Left lung (tissue), 10 donors: ENCODE measurements around the gene DLGAP1. TPM values are rescaled to one million over a fixed set of nuclear protein-coding genes. Genes with fewer than 3 reads are reported as not detected.
A peak's percentile ranks its signal among the peaks of the same experiment; 100 is the strongest.

ENCODE experiments used
- ATAC-seq: fragments of 200-7000 bp; cut with Tn5 transposase; one replicate; pipeline ENCODE4 v1.9.1; 2020; ENCODE audit warnings: moderate library complexity
- DNase-seq, 4 donors: peaks; one replicate each; pipeline ENCODE4 v3.0.0-alpha.2; 2013 to 2020
- H3K27ac ChIP-seq, 2 donors: fragments of 200-600 bp; sonication (generic) in 1 of 2; one replicate each; pipeline versions ENCODE4 v1.5.0 to v1.8.0; 2020 to 2021
- H3K27me3 ChIP-seq, 2 donors: fragments of 200-600 bp; sonication (generic) in 1 of 2; one replicate each; pipeline versions ENCODE4 v1.5.0 to v1.8.0; 2020 to 2021
- H3K36me3 ChIP-seq, 2 donors: fragments of 200-600 bp; sonication (generic) in 1 of 2; one replicate each; pipeline versions ENCODE4 v1.5.0 to v1.8.0; 2020 to 2021
- H3K4me1 ChIP-seq, 2 donors: fragments of 200-600 bp; one replicate each; pipeline ENCODE4 v1.8.0; 2021
- H3K4me3 ChIP-seq, 2 donors: fragments of 200-600 bp; sonication (generic) in 1 of 2; one replicate each; pipeline versions ENCODE4 v1.5.0 to v1.8.0; 2020 to 2021; ENCODE audit warnings: mild to moderate bottlenecking in 1 of 2
- H3K9me3 ChIP-seq, 2 donors: fragments of 200-600 bp; sonication (generic) in 1 of 2; one replicate each; pipeline versions ENCODE4 v1.5.0 to v1.8.0; 2020 to 2021
- intact Hi-C, 2 donors: fragments of 100-400 bp; cut with DNase I; formaldehyde crosslinking; loops; one replicate each; pipeline versions ENCODE4 v1.11.2 to v1.14.2; 2022
- polyA plus RNA-seq, 6 donors: library from polyadenylated mRNA; unstranded; fragments of 120-200 nt; gene quantifications; one replicate each; pipeline ENCODE4 v1.2.1, GENCODE V29; 2013; ENCODE audit not compliant: insufficient read length in 6 of 6
- total RNA-seq, 2 donors: library from RNA; stranded (reverse); fragmentation: NEBNext Ultra II Directional; extraction: Animal tissue kit (Norgen Biotek cat#: 25700); gene quantifications; one replicate each; pipeline ENCODE4 v1.2.1, GENCODE V29; 2021
- TF ChIP-seq, protein P1 (sequence below), 2 donors: fragments of 200-600 bp; sonication (generic) in 1 of 2; IDR thresholded peaks; one replicate each; pipeline versions ENCODE4 v1.5.0 to v1.8.0; 2021; ENCODE audit warnings: antibody characterized with exemption in 2 of 2
- donor health status: DM: no; HTN: yes; CAD: no.
- donor health status: DM: no; HTN: no; CAD: no.

The DLGAP1 gene
- total and polyA plus RNA-seq, 8 donors: 1.6 to 4.0 (median 2.1) TPM

DNA sequence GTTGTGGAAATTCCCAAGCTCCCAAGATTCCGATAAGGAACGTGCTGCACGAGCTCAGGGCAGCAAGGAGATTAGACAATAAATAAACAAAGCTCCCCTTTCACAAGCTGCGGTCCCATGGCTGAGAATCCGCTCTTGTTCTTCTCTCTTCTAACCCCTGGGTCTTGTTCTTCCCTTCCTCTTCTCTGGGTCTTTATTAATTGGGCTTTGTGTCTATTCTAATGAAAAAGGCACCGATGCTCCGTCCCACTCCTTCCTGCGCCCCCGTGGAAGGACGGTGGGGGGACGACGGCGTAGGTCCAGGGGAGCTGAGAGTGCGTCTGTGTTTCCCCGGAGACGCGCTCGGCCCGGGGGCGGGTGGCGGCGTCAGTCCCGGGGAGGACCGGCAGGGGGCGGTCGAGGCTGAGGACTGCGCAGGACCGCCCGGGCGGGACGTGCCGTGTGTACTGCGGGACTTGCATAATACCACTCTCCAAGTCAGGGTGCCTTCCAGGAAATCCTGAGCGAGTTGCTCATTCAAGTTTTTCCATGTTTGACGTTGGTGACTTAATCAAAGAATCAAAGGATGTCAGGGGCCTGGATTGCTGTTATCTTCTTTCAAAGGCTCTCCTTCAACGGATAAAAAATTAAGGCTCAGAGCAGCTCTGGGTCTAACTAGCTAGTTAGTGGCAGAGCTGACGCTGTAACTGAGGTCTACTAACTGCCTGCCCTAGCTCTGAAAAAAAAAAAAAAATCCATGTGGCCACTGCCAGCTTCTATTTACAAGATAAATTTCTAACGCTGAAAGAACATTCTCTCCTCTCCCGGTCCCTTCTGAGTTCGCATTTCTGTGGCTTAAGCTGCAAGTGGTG is 683.8 kb downstream of the DLGAP1 start:
- no peaks in the 10 kb centered on the region for H3K9me3 ChIP-seq
- TF ChIP-seq, protein P1, sequence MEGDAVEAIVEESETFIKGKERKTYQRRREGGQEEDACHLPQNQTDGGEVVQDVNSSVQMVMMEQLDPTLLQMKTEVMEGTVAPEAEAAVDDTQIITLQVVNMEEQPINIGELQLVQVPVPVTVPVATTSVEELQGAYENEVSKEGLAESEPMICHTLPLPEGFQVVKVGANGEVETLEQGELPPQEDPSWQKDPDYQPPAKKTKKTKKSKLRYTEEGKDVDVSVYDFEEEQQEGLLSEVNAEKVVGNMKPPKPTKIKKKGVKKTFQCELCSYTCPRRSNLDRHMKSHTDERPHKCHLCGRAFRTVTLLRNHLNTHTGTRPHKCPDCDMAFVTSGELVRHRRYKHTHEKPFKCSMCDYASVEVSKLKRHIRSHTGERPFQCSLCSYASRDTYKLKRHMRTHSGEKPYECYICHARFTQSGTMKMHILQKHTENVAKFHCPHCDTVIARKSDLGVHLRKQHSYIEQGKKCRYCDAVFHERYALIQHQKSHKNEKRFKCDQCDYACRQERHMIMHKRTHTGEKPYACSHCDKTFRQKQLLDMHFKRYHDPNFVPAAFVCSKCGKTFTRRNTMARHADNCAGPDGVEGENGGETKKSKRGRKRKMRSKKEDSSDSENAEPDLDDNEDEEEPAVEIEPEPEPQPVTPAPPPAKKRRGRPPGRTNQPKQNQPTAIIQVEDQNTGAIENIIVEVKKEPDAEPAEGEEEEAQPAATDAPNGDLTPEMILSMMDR (IDR thresholded peaks at IDR 0.05): peak; percentile 93 to 97
- peak overlapping the region; percentile 39 to 72 for H3K27ac ChIP-seq
- ATAC-seq (peak; percentile 100), DNase-seq (peak; percentile 84 to 96 (median 90))
- no peaks in the 10 kb centered on the region for H3K27me3 ChIP-seq
- peaks cover 5 to 18% of the 10 kb centered on the region in 2 donors for H3K4me1 ChIP-seq
- intact Hi-C loops: loop anchor here in 1 of 2 donors (10.0 kb wide), 2 partner anchors 103 to 213 kb away; no protein-coding TSS in a partner anchor
- H3K4me3 ChIP-seq: peak overlapping the region; percentile 6 to 16
- no peaks in the 10 kb centered on the region for H3K36me3 ChIP-seq

DNA sequence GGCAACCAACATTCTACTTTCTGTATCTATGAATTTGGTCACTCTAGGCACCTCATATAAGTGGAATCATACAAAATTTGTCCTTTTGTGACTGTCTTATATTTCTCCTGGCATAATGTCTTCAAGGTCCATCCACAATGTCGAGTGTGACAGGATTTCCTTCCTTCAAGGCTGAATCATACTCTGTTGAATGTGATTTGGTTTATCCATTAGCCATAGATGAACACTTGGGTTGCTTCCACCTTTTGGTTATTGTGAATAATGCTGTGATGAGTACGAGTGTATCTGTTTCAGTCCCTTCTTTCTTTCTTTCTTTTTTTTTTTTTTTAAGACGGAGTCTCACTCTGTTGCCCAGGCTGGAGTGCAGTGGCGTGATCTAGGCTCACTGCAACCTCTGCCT is 693.8 kb downstream of the DLGAP1 start:
- peaks cover 0 to 22% of the 10 kb centered on the region in 2 donors for H3K9me3 ChIP-seq
- DNase-seq (no peak), ATAC-seq (no peak)
- no peak overlapping the region for H3K27ac ChIP-seq
- no peaks in the 10 kb centered on the region for H3K27me3 ChIP-seq
- H3K4me1 ChIP-seq: no peaks in the 10 kb centered on the region
- intact Hi-C loops: no loop called here
- no peaks in the 10 kb centered on the region for H3K36me3 ChIP-seq
- TF ChIP-seq, protein P1 (IDR thresholded peaks at IDR 0.05): no peak
- no peak overlapping the region for H3K4me3 ChIP-seq

GRCh38 chr18:3760741-3761140 is 694.4 kb downstream of the DLGAP1 start:
- Histone ChIP-seq H3K27ac (no peak overlapping the region), H3K4me3 (no peak overlapping the region), H3K4me1 (no peaks in the 10 kb centered on the region), H3K27me3 (no peaks in the 10 kb centered on the region), H3K36me3 (no peaks in the 10 kb centered on the region), H3K9me3 (peaks cover 0 to 21% of the 10 kb centered on the region in 2 donors)
- no peak for DNase-seq
- intact Hi-C loops: no loop called here
- TF ChIP-seq, protein P1 (IDR thresholded peaks at IDR 0.05): no peak
- ATAC-seq: no peak

DNA sequence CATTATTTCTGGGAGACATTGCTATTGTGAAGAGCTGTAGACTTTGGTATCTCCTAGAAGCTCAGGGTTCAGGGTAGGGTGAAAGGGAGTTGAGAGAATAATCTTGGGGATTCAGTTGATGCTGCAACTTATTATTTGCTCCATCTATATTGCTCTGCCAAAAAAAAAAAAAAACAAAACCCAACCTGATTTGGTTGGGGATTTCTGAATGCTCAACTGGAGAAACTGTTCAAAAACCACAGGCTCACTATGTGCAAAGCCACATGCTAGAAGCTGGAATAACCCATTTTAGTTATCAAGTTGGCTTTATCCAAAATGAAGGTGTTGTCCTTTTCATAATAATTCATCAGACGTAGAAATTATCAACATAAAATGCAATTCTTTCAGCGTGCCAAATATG is 696.0 kb downstream of the DLGAP1 start:
- intact Hi-C loops: no loop called here
- no peaks in the 10 kb centered on the region for H3K4me1 ChIP-seq
- TF ChIP-seq, protein P1 (IDR thresholded peaks at IDR 0.05): no peak
- H3K4me3 ChIP-seq: no peak overlapping the region
- DNase-seq (no peak), ATAC-seq (no peak)
- H3K9me3 ChIP-seq: peaks cover 0 to 16% of the 10 kb centered on the region in 2 donors
- no peaks in the 10 kb centered on the region for H3K27me3 ChIP-seq
- H3K36me3 ChIP-seq: no peaks in the 10 kb centered on the region
- H3K27ac ChIP-seq: no peak overlapping the region

DNA sequence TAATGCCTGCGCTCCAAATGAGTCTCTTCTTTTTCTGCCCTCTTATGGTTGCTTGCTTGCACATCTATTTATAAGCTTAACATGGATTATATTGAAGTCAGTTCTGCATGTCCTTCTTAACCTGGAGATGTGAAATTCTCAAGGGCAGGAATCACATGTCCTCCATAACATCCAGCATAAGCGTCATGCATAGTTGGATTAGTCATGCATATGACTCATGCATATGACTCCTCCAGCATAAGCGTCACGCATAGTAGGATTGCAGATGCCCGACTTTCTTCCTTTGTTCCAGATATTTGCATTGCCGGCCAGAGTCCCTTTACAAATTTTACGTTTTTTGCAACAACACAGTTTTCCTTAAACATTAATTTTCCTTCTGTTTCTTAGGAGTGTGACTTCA is 696.6 kb downstream of the DLGAP1 start:
- Histone ChIP-seq H3K9me3 (peaks cover 0 to 16% of the 10 kb centered on the region in 2 donors), H3K27me3 (no peaks in the 10 kb centered on the region), H3K27ac (no peak overlapping the region), H3K4me1 (no peaks in the 10 kb centered on the region), H3K4me3 (no peak overlapping the region), H3K36me3 (no peaks in the 10 kb centered on the region)
- TF ChIP-seq, protein P1 (IDR thresholded peaks at IDR 0.05): no peak
- DNase-seq (no peak), ATAC-seq (no peak)
- intact Hi-C loops: no loop called here
